Measurements from ENCODE around the gene TCP11L1. TPM values are rescaled to one million over a fixed set of nuclear protein-coding genes. Genes with fewer than 3 reads are reported as not detected.
"Not testable (repeated sequence)": the region's sequence is repeated elsewhere in the genome, so short reads cannot be mapped to it uniquely, and the experiment has no call there.

The TCP11L1 gene
- total RNA-seq, 2 experiments from 2014 or later = 4.8 to 5.7 TPM

GRCh38 chr11:33068611-33069340 is 29.4 kb downstream of the TCP11L1 start:
- Mint-ChIP-seq H3K27me3 (ENCODE audit: low read depth) (no peaks in the 10 kb centered on the region), H3K36me3 (ENCODE audit: low read depth) (peaks cover 24% of the 10 kb centered on the region), H3K9me3 (no peaks in the 10 kb centered on the region), H3K27ac (no peak overlapping the region), H3K4me1 (ENCODE audit: low read depth) (peaks cover 18% of the 10 kb centered on the region), H3K4me3 (no peak overlapping the region)
- intact Hi-C loops (cut with micrococcal nuclease) = loop anchor here (10.0 kb wide), 2 partner anchors 484 to 744 kb away; partner anchors contain the start of gene EIF3M
- CTCF ChIA-PET = interaction anchor here (0.6 kb wide), 1 partner anchor 39 kb away, joined by 3 read pairs; no protein-coding TSS in a partner anchor
- no peak for DNase-seq

- no peak overlapping the region for H3K27ac Mint-ChIP-seq
- no peaks in the 10 kb centered on the region for H3K4me1 Mint-ChIP-seq (ENCODE audit: low read depth)
- no peak for DNase-seq
- intact Hi-C loops (cut with micrococcal nuclease) = no loop called here
- peaks cover 43% of the 10 kb centered on the region for H3K36me3 Mint-ChIP-seq (ENCODE audit: low read depth)
- no peak overlapping the region for H3K4me3 Mint-ChIP-seq
- CTCF ChIA-PET = interaction anchor here (0.6 to 1.2 kb wide), 2 partner anchors 9 to 211 kb away, joined by 3 read pairs; no protein-coding TSS in a partner anchor
- no peaks in the 10 kb centered on the region for H3K27me3 Mint-ChIP-seq (ENCODE audit: low read depth)
- no peaks in the 10 kb centered on the region for H3K9me3 Mint-ChIP-seq
These were observed 33.1 kb downstream of the TCP11L1 start for GRCh38 chr11:33072465-33072864.

- Mint-ChIP-seq H3K27me3 (ENCODE audit: low read depth) (no peaks in the 10 kb centered on the region), H3K27ac (no peak overlapping the region), H3K9me3 (no peaks in the 10 kb centered on the region), H3K4me3 (no peak overlapping the region), H3K4me1 (ENCODE audit: low read depth) (no peaks in the 10 kb centered on the region), H3K36me3 (ENCODE audit: low read depth) (peaks cover 17% of the 10 kb centered on the region)
- CTCF ChIA-PET = interaction anchor here (0.7 kb wide), 1 partner anchor 124 kb away, joined by 3 read pairs; no protein-coding TSS in a partner anchor
- intact Hi-C loops (cut with micrococcal nuclease) = no loop called here
- DNase-seq = no peak
These were observed 44.5 kb downstream of the TCP11L1 start for GRCh38 chr11:33083918-33084317.

- Mint-ChIP-seq H3K27ac (no peak overlapping the region), H3K27me3 (ENCODE audit: low read depth) (no peaks in the 10 kb centered on the region), H3K36me3 (ENCODE audit: low read depth) (peaks cover 19% of the 10 kb centered on the region), H3K4me1 (ENCODE audit: low read depth) (no peaks in the 10 kb centered on the region), H3K9me3 (no peaks in the 10 kb centered on the region), H3K4me3 (no peak overlapping the region)
- CTCF ChIA-PET = interaction anchor here (0.9 to 1.4 kb wide), 2 partner anchors 8 to 9 kb away, joined by 3 read pairs; no protein-coding TSS in a partner anchor
- DNase-seq = no peak
- intact Hi-C loops (cut with micrococcal nuclease) = no loop called here
These were observed 46.6 kb downstream of the TCP11L1 start for GRCh38 chr11:33086017-33086416.

- no peaks in the 10 kb centered on the region for H3K4me1 Mint-ChIP-seq (ENCODE audit: low read depth)
- CTCF ChIA-PET = interaction anchor here (0.7 kb wide), 1 partner anchor 281 kb away, joined by 3 read pairs; no protein-coding TSS in a partner anchor
- H3K27ac Mint-ChIP-seq = no peak overlapping the region
- H3K9me3 Mint-ChIP-seq = no peaks in the 10 kb centered on the region
- DNase-seq = no peak
- intact Hi-C loops (cut with micrococcal nuclease) = no loop called here
- H3K36me3 Mint-ChIP-seq (ENCODE audit: low read depth) = peaks cover 7% of the 10 kb centered on the region
- H3K27me3 Mint-ChIP-seq (ENCODE audit: low read depth) = no peaks in the 10 kb centered on the region
- H3K4me3 Mint-ChIP-seq = no peak overlapping the region
These were observed 50.4 kb downstream of the TCP11L1 start for GRCh38 chr11:33089776-33090175.

- no peak for DNase-seq
- Mint-ChIP-seq H3K27ac (no peak overlapping the region), H3K4me1 (ENCODE audit: low read depth) (no peaks in the 10 kb centered on the region), H3K36me3 (ENCODE audit: low read depth) (peaks cover 12% of the 10 kb centered on the region), H3K9me3 (no peaks in the 10 kb centered on the region), H3K27me3 (ENCODE audit: low read depth) (no peaks in the 10 kb centered on the region), H3K4me3 (no peak overlapping the region)
- intact Hi-C loops (cut with micrococcal nuclease) = no loop called here
- CTCF ChIA-PET = no interaction called here
These were observed 54.8 kb downstream of the TCP11L1 start for GRCh38 chr11:33094157-33094556.

- no peak for DNase-seq
- no peaks in the 10 kb centered on the region for H3K27me3 Mint-ChIP-seq (ENCODE audit: low read depth)
- no peak overlapping the region for H3K27ac Mint-ChIP-seq
- CTCF ChIA-PET = interaction anchor here (1.0 kb wide), 1 partner anchor 38 kb away, joined by 3 read pairs; no protein-coding TSS in a partner anchor
- H3K4me3 Mint-ChIP-seq = no peak overlapping the region
- H3K36me3 Mint-ChIP-seq (ENCODE audit: low read depth) = peaks cover 24% of the 10 kb centered on the region
- intact Hi-C loops (cut with micrococcal nuclease) = no loop called here
- H3K4me1 Mint-ChIP-seq (ENCODE audit: low read depth) = no peaks in the 10 kb centered on the region
- H3K9me3 Mint-ChIP-seq = no peaks in the 10 kb centered on the region
These were observed 64.5 kb downstream of the TCP11L1 start for GRCh38 chr11:33103836-33104235.

GRCh38 chr11:33109294-33109895 is 70.0 kb downstream of the TCP11L1 start:
- peaks cover 10% of the 10 kb centered on the region for H3K36me3 Mint-ChIP-seq (ENCODE audit: low read depth)
- H3K4me1 Mint-ChIP-seq (ENCODE audit: low read depth) = no peaks in the 10 kb centered on the region
- DNase-seq = no peak
- CTCF ChIA-PET = no interaction called here
- intact Hi-C loops (cut with micrococcal nuclease) = no loop called here
- no peak overlapping the region for H3K4me3 Mint-ChIP-seq
- H3K27ac Mint-ChIP-seq = no peak overlapping the region
- H3K9me3 Mint-ChIP-seq = no peaks in the 10 kb centered on the region
- H3K27me3 Mint-ChIP-seq (ENCODE audit: low read depth) = no peaks in the 10 kb centered on the region

- DNase-seq = no peak
- Mint-ChIP-seq H3K27me3 (ENCODE audit: low read depth) (no peaks in the 10 kb centered on the region), H3K4me3 (no peak overlapping the region), H3K36me3 (ENCODE audit: low read depth) (peaks cover 7% of the 10 kb centered on the region), H3K27ac (no peak overlapping the region), H3K4me1 (ENCODE audit: low read depth) (no peaks in the 10 kb centered on the region), H3K9me3 (no peaks in the 10 kb centered on the region)
- CTCF ChIA-PET = interaction anchor here (1.7 kb wide), 1 partner anchor 45 kb away, joined by 4 read pairs; no protein-coding TSS in a partner anchor
- intact Hi-C loops (cut with micrococcal nuclease) = no loop called here
These were observed 70.7 kb downstream of the TCP11L1 start for GRCh38 chr11:33110083-33110482.

GRCh38 chr11:33116535-33116934 is 77.2 kb downstream of the TCP11L1 start:
- Mint-ChIP-seq H3K4me3 (no peak overlapping the region), H3K27ac (no peak overlapping the region), H3K4me1 (ENCODE audit: low read depth) (no peaks in the 10 kb centered on the region), H3K9me3 (no peaks in the 10 kb centered on the region), H3K27me3 (ENCODE audit: low read depth) (no peaks in the 10 kb centered on the region), H3K36me3 (ENCODE audit: low read depth) (peaks cover 1% of the 10 kb centered on the region)
- DNase-seq = no peak
- CTCF ChIA-PET = no interaction called here
- intact Hi-C loops (cut with micrococcal nuclease) = no loop called here

- peaks cover 13% of the 10 kb centered on the region for H3K36me3 Mint-ChIP-seq (ENCODE audit: low read depth)
- H3K9me3 Mint-ChIP-seq; CTCF ChIA-PET; H3K4me3 Mint-ChIP-seq; intact Hi-C loops (cut with micrococcal nuclease); DNase-seq; H3K27ac Mint-ChIP-seq; H3K27me3 Mint-ChIP-seq (ENCODE audit: low read depth): not testable (repeated sequence)
- peaks cover 15% of the 10 kb centered on the region for H3K4me1 Mint-ChIP-seq (ENCODE audit: low read depth)
These were observed 83.3 kb downstream of the TCP11L1 start for GRCh38 chr11:33122696-33123095.
